Activated B cell treated with CpG ODN at 0.5 μM for 24 hours (primary cell): ENCODE data around the gene SWI5. TPM values are rescaled to one million over a fixed set of nuclear protein-coding genes. Genes with fewer than 3 reads are reported as not detected.

ENCODE experiments used
- ATAC-seq: fragments of 200-7000 bp; cut with Tn5 transposase; one replicate; pipeline ENCODE4 v1.10.0; 2021; ENCODE audit warnings: low read depth, mild to moderate bottlenecking, moderate library complexity
- CTCF ChIA-PET: fragments of 350-600 bp; sonication (Branson Sonifier 250); formaldehyde crosslinking; loops from one replicate; lab custom pipeline; 2021; ENCODE audit warnings: antibody characterized with exemption; lab: Charles Lee
- POLR2A ChIA-PET: fragments of 350-600 bp; sonication (Branson Sonifier 250); formaldehyde crosslinking; loops from one replicate; lab custom pipeline; 2021; ENCODE audit warnings: antibody characterized with exemption; lab: Charles Lee
- DNase-seq: peaks from one replicate; pipeline ENCODE4 v3.0.0; 2022
- H3K27ac Mint-ChIP-seq: one replicate; pipeline ENCODE4 v1.8.0; 2020; ENCODE audit warnings: mixed read lengths
- H3K27me3 Mint-ChIP-seq: one replicate; pipeline ENCODE4 v1.8.0; 2021; ENCODE audit warnings: mixed read lengths
- H3K36me3 Mint-ChIP-seq: one replicate; pipeline ENCODE4 v1.8.0; 2021; ENCODE audit warnings: low read depth, mixed read lengths
- H3K4me1 Mint-ChIP-seq: one replicate; pipeline ENCODE4 v1.8.0; 2021; ENCODE audit warnings: mixed read lengths
- H3K4me3 Mint-ChIP-seq: one replicate; pipeline ENCODE4 v1.8.0; 2020; ENCODE audit warnings: mild to moderate bottlenecking, mixed read lengths
- H3K9me3 Mint-ChIP-seq: one replicate; pipeline ENCODE4 v1.8.0; 2020; ENCODE audit warnings: mixed read lengths
- CTCF ChIP-seq: fragments of 200-600 bp; IDR thresholded peaks from one replicate; pipeline ENCODE4 v1.8.0; 2022; ENCODE audit warnings: antibody characterized with exemption, mild to moderate bottlenecking
- intact Hi-C: fragments of 100-400 bp; cut with micrococcal nuclease; formaldehyde crosslinking; loops from one replicate; pipeline ENCODE4 v1.15.1; 2024
- total RNA-seq: library from RNA; stranded (reverse); gene quantifications from 2 replicates; pipeline ENCODE4 v1.2.3, GENCODE V29; 2022

The SWI5 gene
- total RNA-seq, 1 donor from 2014 or later, result 7.2 TPM

GRCh38 chr9:128298535-128299482 lies 22.7 kb downstream of the SWI5 start:
- DNase-seq (no peak), ATAC-seq (no peak)
- H3K4me3 Mint-ChIP-seq, result no peak overlapping the region
- TF ChIP-seq CTCF, result no peak
- no peaks in the 10 kb centered on the region for H3K9me3 Mint-ChIP-seq
- intact Hi-C loops, result loop anchor here (5.0 kb wide), 3 partner anchors 63 to 628 kb away; no protein-coding TSS in a partner anchor
- H3K4me1 Mint-ChIP-seq, result no peaks in the 10 kb centered on the region
- no peaks in the 10 kb centered on the region for H3K36me3 Mint-ChIP-seq
- ChIA-PET POLR2A (interaction anchor here (0.5 to 0.6 kb wide), 2 partner anchors 18 to 21 kb away, joined by 3 to 7 read pairs; no protein-coding TSS in a partner anchor), CTCF (no interaction called here)
- no peaks in the 10 kb centered on the region for H3K27me3 Mint-ChIP-seq
- no peak overlapping the region for H3K27ac Mint-ChIP-seq

- intact Hi-C loops, result no loop called here
- no peak overlapping the region for H3K27ac Mint-ChIP-seq
- TF ChIP-seq CTCF, result no peak
- CTCF ChIA-PET, result interaction anchor here (1.6 kb wide), 1 partner anchor 9 kb away, joined by 4 read pairs; no protein-coding TSS in a partner anchor
- H3K4me3 Mint-ChIP-seq, result no peak overlapping the region
- no peaks in the 10 kb centered on the region for H3K4me1 Mint-ChIP-seq
- DNase-seq, result no peak
- H3K27me3 Mint-ChIP-seq, result no peaks in the 10 kb centered on the region
- POLR2A ChIA-PET, result interaction anchor here (0.5 kb wide), 1 partner anchor 792 kb away, joined by 3 read pairs; no protein-coding TSS in a partner anchor
- ATAC-seq, result no peak
- H3K36me3 Mint-ChIP-seq, result peaks cover 17% of the 10 kb centered on the region
- H3K9me3 Mint-ChIP-seq, result no peaks in the 10 kb centered on the region
Observed at GRCh38 chr9:128304136-128304970, 28.3 kb downstream of the SWI5 start.

GRCh38 chr9:128304971-128305288 lies 28.9 kb downstream of the SWI5 start:
- TF ChIP-seq CTCF, result no peak
- no peaks in the 10 kb centered on the region for H3K9me3 Mint-ChIP-seq
- ATAC-seq (no peak), DNase-seq (no peak)
- CTCF ChIA-PET, result interaction anchor here (1.6 kb wide), 1 partner anchor 10 kb away, joined by 4 read pairs; no protein-coding TSS in a partner anchor
- intact Hi-C loops, result no loop called here
- no peak overlapping the region for H3K27ac Mint-ChIP-seq
- H3K4me1 Mint-ChIP-seq, result no peaks in the 10 kb centered on the region
- peaks cover 22% of the 10 kb centered on the region for H3K36me3 Mint-ChIP-seq
- no peaks in the 10 kb centered on the region for H3K27me3 Mint-ChIP-seq
- H3K4me3 Mint-ChIP-seq, result no peak overlapping the region
- POLR2A ChIA-PET, result no interaction called here

GRCh38 chr9:128309551-128309950 lies 33.5 kb downstream of the SWI5 start:
- no peak for DNase-seq
- TF ChIP-seq CTCF, result no peak
- CTCF ChIA-PET, result no interaction called here
- peaks cover 48% of the 10 kb centered on the region for H3K36me3 Mint-ChIP-seq
- no peak overlapping the region for H3K4me3 Mint-ChIP-seq
- intact Hi-C loops, result no loop called here
- H3K27ac Mint-ChIP-seq, result no peak overlapping the region
- H3K4me1 Mint-ChIP-seq, result no peaks in the 10 kb centered on the region
- H3K27me3 Mint-ChIP-seq, result no peaks in the 10 kb centered on the region
- POLR2A ChIA-PET, result no interaction called here
- no peaks in the 10 kb centered on the region for H3K9me3 Mint-ChIP-seq
- no peak for ATAC-seq

GRCh38 chr9:128310461-128310860 lies 34.4 kb downstream of the SWI5 start:
- H3K36me3 Mint-ChIP-seq, result peaks cover 54% of the 10 kb centered on the region
- ATAC-seq (no peak), DNase-seq (no peak)
- intact Hi-C loops, result no loop called here
- no peaks in the 10 kb centered on the region for H3K4me1 Mint-ChIP-seq
- no peaks in the 10 kb centered on the region for H3K9me3 Mint-ChIP-seq
- no peaks in the 10 kb centered on the region for H3K27me3 Mint-ChIP-seq
- CTCF ChIA-PET, result no interaction called here
- POLR2A ChIA-PET, result no interaction called here
- no peak overlapping the region for H3K27ac Mint-ChIP-seq
- TF ChIP-seq CTCF, result no peak
- no peak overlapping the region for H3K4me3 Mint-ChIP-seq
